HEK293 (cell line): ENCODE data around the gene PITPNC1.
A peak's percentile ranks its signal among the peaks of the same experiment; 100 is the strongest.
"Not testable (repeated sequence)": the region's sequence is repeated elsewhere in the genome, so short reads cannot be mapped to it uniquely, and the experiment has no call there.

Experiments used
- CTCF ChIA-PET: fragments of 350-600 bp; formaldehyde crosslinking; extraction: SDS; loops from one replicate; lab custom pipeline; 2021; ENCODE audit warnings: antibody characterized with exemption; lab: Yijun Ruan, JAX
- POLR2A ChIA-PET: fragments of 300-600 bp; formaldehyde crosslinking; extraction: SDS; loops from one replicate; lab custom pipeline; 2020; ENCODE audit warnings: antibody characterized with exemption, inconsistent platforms; lab: Yijun Ruan, JAX
- H3K27ac ChIP-seq: fragments of 200-500 bp; sonication (Bioruptor generic); 2 replicates; pipeline ENCODE4 v1.5.1; 2014; ENCODE audit warnings: low read depth, low read length, control low read depth, inconsistent platforms; ENCODE audit errors: extremely low read depth
- H3K36me3 ChIP-seq, 2 experiments: fragments of 200-500 bp in 1 of 2; sonication (Bioruptor generic) in 1 of 2; 1 replicate in 1 of 2; 2 replicates in 1 of 2; pipeline ENCODE4 v1.5.1; 2014 to 2017; ENCODE audit warnings: inconsistent platforms in 2 of 2, low read length in 2 of 2; ENCODE audit not compliant: control insufficient read depth in 2 of 2, insufficient read depth in 1 of 2
- H3K4me1 ChIP-seq: fragments of 200-500 bp; sonication (Bioruptor generic); 2 replicates; pipeline ENCODE4 v1.5.1; 2014; ENCODE audit warnings: mild to moderate bottlenecking, low read length, inconsistent platforms; ENCODE audit not compliant: control insufficient read depth, insufficient read depth
- H3K4me3 ChIP-seq: 2 replicates; pipeline ENCODE4 v1.5.1; 2011; ENCODE audit warnings: low read depth, mild to moderate bottlenecking, control low read depth, low read length, moderate library complexity
- H3K9me3 ChIP-seq: fragments of 200-500 bp; sonication (Bioruptor generic); 2 replicates; pipeline ENCODE4 v1.5.1; 2014; ENCODE audit warnings: low read depth, low read length, inconsistent platforms; ENCODE audit not compliant: control insufficient read depth, insufficient read depth
- GLI4 ChIP-seq: fragments of 450-650 bp; formaldehyde crosslinking; IDR thresholded peaks from 2 replicates; pipeline ENCODE4 v1.5.1; 2016; ENCODE audit warnings: missing biosample characterization, missing genetic modification characterization
- KLF16 ChIP-seq: fragments of 450-650 bp; formaldehyde crosslinking; IDR thresholded peaks from 2 replicates; pipeline ENCODE4 v1.5.1; 2017; ENCODE audit warnings: missing biosample characterization, missing genetic modification characterization
- OSR2 ChIP-seq: fragments of 450-650 bp; formaldehyde crosslinking; IDR thresholded peaks from 2 replicates; pipeline ENCODE4 v1.5.1; 2016; ENCODE audit warnings: missing biosample characterization, missing genetic modification characterization
- RBAK ChIP-seq: fragments of 450-650 bp; formaldehyde crosslinking; IDR thresholded peaks from 2 replicates; pipeline ENCODE4 v1.5.1; 2016; ENCODE audit warnings: missing biosample characterization, missing genetic modification characterization
- SP2 ChIP-seq: fragments of 450-650 bp; formaldehyde crosslinking; IDR thresholded peaks from 2 replicates; pipeline ENCODE4 v1.5.1; 2016; ENCODE audit warnings: missing biosample characterization, missing genetic modification characterization
- TRIM28 ChIP-seq: IDR thresholded peaks from 2 replicates; pipeline ENCODE4 v1.6.1; 2011; ENCODE audit warnings: low read length, control low read depth, borderline replicate concordance
- ZBTB20 ChIP-seq: fragments of 450-650 bp; formaldehyde crosslinking; IDR thresholded peaks from 2 replicates; pipeline ENCODE4 v1.5.1; 2016; ENCODE audit warnings: missing biosample characterization, missing genetic modification characterization
- ZEB2 ChIP-seq: fragments of 450-650 bp; formaldehyde crosslinking; IDR thresholded peaks from 2 replicates; pipeline ENCODE4 v1.5.1; 2016; ENCODE audit warnings: missing biosample characterization, missing genetic modification characterization
- ZNF140 ChIP-seq: fragments of 450-650 bp; formaldehyde crosslinking; IDR thresholded peaks from 2 replicates; pipeline ENCODE4 v1.5.1; 2016; ENCODE audit warnings: missing biosample characterization, missing genetic modification characterization
- ZNF146 ChIP-seq: fragments of 450-650 bp; formaldehyde crosslinking; IDR thresholded peaks from 2 replicates; pipeline ENCODE4 v1.5.1; 2016; ENCODE audit warnings: missing biosample characterization, missing genetic modification characterization
- ZNF16 ChIP-seq: fragments of 450-650 bp; formaldehyde crosslinking; IDR thresholded peaks from 2 replicates; pipeline ENCODE4 v1.5.1; 2016; ENCODE audit warnings: low read depth, missing biosample characterization, missing genetic modification characterization
- ZNF202 ChIP-seq: fragments of 450-650 bp; formaldehyde crosslinking; IDR thresholded peaks from 2 replicates; pipeline ENCODE4 v1.5.1; 2016; ENCODE audit warnings: missing biosample characterization, missing genetic modification characterization, borderline replicate concordance
- ZNF366 ChIP-seq: fragments of 450-650 bp; formaldehyde crosslinking; conservative IDR thresholded peaks from 2 replicates; pipeline ENCODE4 v1.5.1; 2016; ENCODE audit warnings: missing biosample characterization, missing genetic modification characterization
- ZNF404 ChIP-seq: fragments of 450-650 bp; formaldehyde crosslinking; IDR thresholded peaks from 2 replicates; pipeline ENCODE4 v1.5.1; 2017; ENCODE audit warnings: missing biosample characterization, missing genetic modification characterization
- ZNF423 ChIP-seq: fragments of 450-650 bp; formaldehyde crosslinking; IDR thresholded peaks from 2 replicates; pipeline ENCODE4 v1.5.1; 2016; ENCODE audit warnings: missing biosample characterization, missing genetic modification characterization
- ZNF514 ChIP-seq: fragments of 450-650 bp; formaldehyde crosslinking; IDR thresholded peaks from 2 replicates; pipeline ENCODE4 v1.5.1; 2016; ENCODE audit warnings: missing biosample characterization, missing genetic modification characterization
- ZNF561 ChIP-seq: fragments of 450-650 bp; IDR thresholded peaks from 2 replicates; pipeline ENCODE4 v1.5.1; 2018; ENCODE audit warnings: missing biosample characterization, missing genetic modification characterization, borderline replicate concordance
- ZNF580 ChIP-seq: fragments of 450-650 bp; formaldehyde crosslinking; IDR thresholded peaks from 2 replicates; pipeline ENCODE4 v1.5.1; 2016; ENCODE audit warnings: missing biosample characterization, missing genetic modification characterization
- ZNF670 ChIP-seq: fragments of 450-650 bp; formaldehyde crosslinking; IDR thresholded peaks from 2 replicates; pipeline ENCODE4 v1.5.1; 2016; ENCODE audit warnings: missing biosample characterization, missing genetic modification characterization, low read depth
- ZNF747 ChIP-seq: fragments of 450-650 bp; formaldehyde crosslinking; IDR thresholded peaks from 2 replicates; pipeline ENCODE4 v1.5.1; 2016; ENCODE audit warnings: missing biosample characterization, missing genetic modification characterization
- ZXDB ChIP-seq: fragments of 450-650 bp; formaldehyde crosslinking; IDR thresholded peaks from 2 replicates; pipeline ENCODE4 v1.5.1; 2016; ENCODE audit warnings: missing biosample characterization, missing genetic modification characterization
- TF ChIP-seq, protein P1 (sequence below): IDR thresholded peaks from 2 replicates; pipeline ENCODE4 v1.6.1; 2011; ENCODE audit warnings: mild to moderate bottlenecking, low read depth, low read length, borderline replicate concordance
- TF ChIP-seq, protein P2 (sequence below): fragments of 450-650 bp; formaldehyde crosslinking; optimal IDR thresholded peaks from 2 replicates; pipeline ENCODE3; 2016; ENCODE audit warnings: missing biosample characterization, mild to moderate bottlenecking, missing genetic modification characterization
- TF ChIP-seq, protein P3 (sequence below): fragments of 450-650 bp; formaldehyde crosslinking; IDR thresholded peaks from 2 replicates; pipeline ENCODE4 v1.5.1; 2016; ENCODE audit warnings: missing biosample characterization, missing genetic modification characterization

PITPNC1 gene

DNA sequence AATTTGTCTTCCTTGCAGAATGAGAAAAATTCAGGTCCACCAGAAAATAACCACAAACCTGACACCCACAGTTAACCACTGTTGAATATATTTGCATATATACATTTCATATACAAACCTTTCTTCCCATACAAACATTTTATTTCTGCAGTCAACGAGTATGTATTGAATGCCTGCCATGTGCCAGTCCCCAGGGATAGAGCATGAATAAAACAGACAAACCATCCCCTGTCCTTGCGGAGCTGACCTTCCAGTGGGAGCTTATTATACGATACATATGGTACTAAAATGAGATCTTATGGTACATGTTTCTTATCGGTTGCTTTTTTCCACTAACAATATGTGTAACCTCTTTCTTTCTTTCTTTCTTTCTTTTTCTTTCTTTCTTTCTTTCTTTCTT lies 116.7 kb downstream of the PITPNC1 start:
- Histone ChIP-seq H3K4me3 (no peak overlapping the region), H3K36me3 (no peaks in the 10 kb centered on the region), H3K27ac (no peak overlapping the region), H3K4me1 (peaks cover 24% of the 10 kb centered on the region), H3K9me3 (no peaks in the 10 kb centered on the region)
- TF ChIP-seq, protein P1, sequence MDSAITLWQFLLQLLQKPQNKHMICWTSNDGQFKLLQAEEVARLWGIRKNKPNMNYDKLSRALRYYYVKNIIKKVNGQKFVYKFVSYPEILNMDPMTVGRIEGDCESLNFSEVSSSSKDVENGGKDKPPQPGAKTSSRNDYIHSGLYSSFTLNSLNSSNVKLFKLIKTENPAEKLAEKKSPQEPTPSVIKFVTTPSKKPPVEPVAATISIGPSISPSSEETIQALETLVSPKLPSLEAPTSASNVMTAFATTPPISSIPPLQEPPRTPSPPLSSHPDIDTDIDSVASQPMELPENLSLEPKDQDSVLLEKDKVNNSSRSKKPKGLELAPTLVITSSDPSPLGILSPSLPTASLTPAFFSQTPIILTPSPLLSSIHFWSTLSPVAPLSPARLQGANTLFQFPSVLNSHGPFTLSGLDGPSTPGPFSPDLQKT, result no peak
- TF ChIP-seq GLI4 (tag by site-specific recombination), result no peak
- TF ChIP-seq ZNF514 (tag by site-specific recombination), result no peak
- TF ChIP-seq ZNF366 (tag by site-specific recombination), result peak; percentile 54
- POLR2A ChIA-PET, result no interaction called here
- CTCF ChIA-PET, result interaction anchor here (1.4 to 1.7 kb wide), 2 partner anchors 18 to 119 kb away, joined by 3 to 11 read pairs; no protein-coding TSS in a partner anchor

GRCh38 chr17:67495534-67495933 lies 118.5 kb downstream of the PITPNC1 start:
- H3K36me3 ChIP-seq, CTCF ChIA-PET, POLR2A ChIA-PET: not testable (repeated sequence)

DNA sequence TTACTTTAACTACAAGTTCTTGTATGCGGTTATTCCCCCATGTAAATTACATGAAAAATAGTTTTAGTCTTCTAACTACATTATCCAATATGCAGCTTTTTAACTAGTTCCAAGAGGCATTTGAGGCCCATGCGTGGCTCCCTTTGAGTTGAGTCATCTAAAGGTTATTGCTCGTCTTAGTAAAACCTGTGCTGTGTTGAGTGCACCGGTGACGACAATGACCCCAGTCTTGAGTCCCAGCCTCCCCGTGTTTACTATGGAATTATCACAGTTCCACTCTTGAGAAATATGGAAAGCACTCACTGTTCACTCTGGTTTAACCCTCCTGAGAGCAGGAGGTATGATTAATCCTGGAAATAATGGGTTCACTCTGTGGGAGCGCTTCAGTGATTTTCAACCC lies 119.2 kb downstream of the PITPNC1 start:
- Histone ChIP-seq H3K27ac (no peak overlapping the region), H3K9me3 (no peaks in the 10 kb centered on the region), H3K4me3 (no peak overlapping the region), H3K4me1 (peaks cover 13% of the 10 kb centered on the region), H3K36me3 (no peaks in the 10 kb centered on the region)
- CTCF ChIA-PET, result interaction anchor here (0.6 to 0.9 kb wide), 3 partner anchors 17 to 114 kb away, joined by 3 to 6 read pairs (median 5); no protein-coding TSS in a partner anchor
- TF ChIP-seq ZNF404 (tag by site-specific recombination), result no peak
- TF ChIP-seq ZXDB (tag by site-specific recombination), result no peak
- TF ChIP-seq ZBTB20 (tag by site-specific recombination), result no peak
- no peak for TF ChIP-seq ZNF16 (tag by site-specific recombination)
- TF ChIP-seq ZNF202 (tag by site-specific recombination), result no peak
- TF ChIP-seq, protein P2, sequence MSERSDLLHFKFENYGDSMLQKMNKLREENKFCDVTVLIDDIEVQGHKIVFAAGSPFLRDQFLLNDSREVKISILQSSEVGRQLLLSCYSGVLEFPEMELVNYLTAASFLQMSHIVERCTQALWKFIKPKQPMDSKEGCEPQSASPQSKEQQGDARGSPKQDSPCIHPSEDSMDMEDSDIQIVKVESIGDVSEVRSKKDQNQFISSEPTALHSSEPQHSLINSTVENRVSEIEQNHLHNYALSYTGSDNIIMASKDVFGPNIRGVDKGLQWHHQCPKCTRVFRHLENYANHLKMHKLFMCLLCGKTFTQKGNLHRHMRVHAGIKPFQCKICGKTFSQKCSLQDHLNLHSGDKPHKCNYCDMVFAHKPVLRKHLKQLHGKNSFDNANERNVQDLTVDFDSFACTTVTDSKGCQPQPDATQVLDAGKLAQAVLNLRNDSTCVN (tag by site-specific recombination), result no peak
- no peak for TF ChIP-seq ZEB2
- TF ChIP-seq ZNF561 (tag by site-specific recombination), result no peak
- no peak for TF ChIP-seq TRIM28
- TF ChIP-seq KLF16 (tag by site-specific recombination), result no peak
- TF ChIP-seq ZNF423 (tag by site-specific recombination), result no peak
- no peak for TF ChIP-seq ZNF140 (tag by site-specific recombination)
- TF ChIP-seq, protein P3, sequence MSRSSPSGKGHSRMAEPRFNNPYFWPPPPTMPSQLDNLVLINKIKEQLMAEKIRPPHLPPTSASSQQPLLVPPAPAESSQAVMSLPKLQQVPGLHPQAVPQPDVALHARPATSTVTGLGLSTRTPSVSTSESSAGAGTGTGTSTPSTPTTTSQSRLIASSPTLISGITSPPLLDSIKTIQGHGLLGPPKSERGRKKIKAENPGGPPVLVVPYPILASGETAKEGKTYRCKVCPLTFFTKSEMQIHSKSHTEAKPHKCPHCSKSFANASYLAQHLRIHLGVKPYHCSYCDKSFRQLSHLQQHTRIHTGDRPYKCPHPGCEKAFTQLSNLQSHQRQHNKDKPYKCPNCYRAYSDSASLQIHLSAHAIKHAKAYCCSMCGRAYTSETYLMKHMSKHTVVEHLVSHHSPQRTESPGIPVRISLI (tag by site-specific recombination), result no peak
- no peak for TF ChIP-seq ZNF670 (tag by site-specific recombination)
- TF ChIP-seq ZNF747 (tag by site-specific recombination), result no peak
- TF ChIP-seq OSR2, result no peak
- no peak for TF ChIP-seq SP2 (tag by site-specific recombination)
- POLR2A ChIA-PET, result no interaction called here

More at GRCh38 chr17:67495534-67495933, 118.5 kb downstream of the PITPNC1 start:
- not testable (repeated sequence) for H3K27ac ChIP-seq, H3K4me3 ChIP-seq, H3K9me3 ChIP-seq
- TF ChIP-seq ZNF580 (tag by site-specific recombination) (0 out of 2 replicates have a peak, but pooled peaks have one; percentile 33), RBAK (tag by site-specific recombination) (peak; percentile 61; the same call in 1 of the 2 replicates), ZNF146 (tag by site-specific recombination) (peak; percentile 80)
- peaks cover 20% of the 10 kb centered on the region for H3K4me1 ChIP-seq
